IPS-NIHi11 (cell line): ENCODE measurements around the gene ADAM11.

Experiments
- DNase-seq: peaks from one replicate; pipeline ENCODE4 v3.0.0; 2012; ENCODE audit warnings: mixed read lengths, low spot score

The ADAM11 gene

GRCh38 chr17:44757045-44757917, 1.5 kb upstream of the ADAM11 start:
- no peak for DNase-seq

- DNase-seq = no peak
Observed at GRCh38 chr17:44757918-44758413, 822 bp upstream of the ADAM11 start.

- peak; percentile 77 for DNase-seq
Observed at GRCh38 chr17:44759086-44759915, 513 bp downstream of the ADAM11 start.

GRCh38 chr17:44759916-44760243, 1.1 kb downstream of the ADAM11 start:
- no peak for DNase-seq

- no peak for DNase-seq
Observed at GRCh38 chr17:44760474-44761308, 1.9 kb downstream of the ADAM11 start.

GRCh38 chr17:44761932-44762810, 3.4 kb downstream of the ADAM11 start:
- no peak for DNase-seq

- no peak for DNase-seq
Observed at GRCh38 chr17:44763170-44763569, 4.4 kb downstream of the ADAM11 start.

- DNase-seq = no peak
Observed at GRCh38 chr17:44765965-44766364, 7.2 kb downstream of the ADAM11 start.

- no peak for DNase-seq
Observed at GRCh38 chr17:44766409-44767038, 7.7 kb downstream of the ADAM11 start.

- no peak for DNase-seq
Observed at GRCh38 chr17:44767493-44767892, 8.7 kb downstream of the ADAM11 start.

- no peak for DNase-seq
Observed at GRCh38 chr17:44768505-44769142, 9.8 kb downstream of the ADAM11 start.

GRCh38 chr17:44769230-44769629, 10.4 kb downstream of the ADAM11 start:
- DNase-seq = no peak

GRCh38 chr17:44769647-44770084, 10.9 kb downstream of the ADAM11 start:
- DNase-seq = no peak

- DNase-seq = no peak
Observed at GRCh38 chr17:44770166-44770925, 11.6 kb downstream of the ADAM11 start.

GRCh38 chr17:44772308-44773045, 13.7 kb downstream of the ADAM11 start:
- DNase-seq = no peak

GRCh38 chr17:44773140-44773539, 14.4 kb downstream of the ADAM11 start:
- DNase-seq = no peak

GRCh38 chr17:44774271-44775135, 15.7 kb downstream of the ADAM11 start:
- peak; percentile 99 for DNase-seq
